NB4 (cell line): ENCODE data around the gene SEC23B.

Experiments used
- POLR2A ChIP-seq: IDR thresholded peaks from 2 replicates; pipeline ENCODE4 v1.6.1; 2011; ENCODE audit warnings: mild to moderate bottlenecking; ENCODE audit not compliant: insufficient read length; ENCODE audit errors: extremely low read depth
- TF ChIP-seq, protein P1 (sequence below): IDR thresholded peaks from one replicate; pipeline ENCODE4 v1.5.1; 2012; ENCODE audit warnings: low read depth, low read length
- TF ChIP-seq, protein P2 (sequence below): IDR thresholded peaks from 2 replicates; pipeline ENCODE4 v1.6.1; 2011; ENCODE audit warnings: low read depth, low read length

DNA sequence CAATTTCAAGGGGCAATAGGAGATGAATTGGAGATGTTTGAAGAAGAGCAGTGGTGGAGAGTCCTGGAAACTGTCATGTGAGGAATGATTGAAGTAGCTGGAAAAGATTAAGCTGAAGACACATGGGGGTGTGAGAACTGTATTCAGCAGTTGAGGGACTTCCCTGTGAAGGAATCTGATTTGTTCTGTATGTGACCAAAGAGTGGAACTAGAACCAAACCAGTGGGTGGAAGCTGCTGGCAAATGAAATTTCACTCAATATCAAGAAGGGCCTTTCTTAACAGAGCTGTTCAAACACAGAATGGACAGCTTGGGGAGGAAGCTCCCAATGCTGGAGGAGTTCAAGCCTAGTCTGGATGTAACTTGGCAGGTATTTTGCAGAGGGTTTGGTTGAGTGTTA is 21.3 kb downstream of the SEC23B start:
- no peak for TF ChIP-seq POLR2A
- TF ChIP-seq, protein P1, sequence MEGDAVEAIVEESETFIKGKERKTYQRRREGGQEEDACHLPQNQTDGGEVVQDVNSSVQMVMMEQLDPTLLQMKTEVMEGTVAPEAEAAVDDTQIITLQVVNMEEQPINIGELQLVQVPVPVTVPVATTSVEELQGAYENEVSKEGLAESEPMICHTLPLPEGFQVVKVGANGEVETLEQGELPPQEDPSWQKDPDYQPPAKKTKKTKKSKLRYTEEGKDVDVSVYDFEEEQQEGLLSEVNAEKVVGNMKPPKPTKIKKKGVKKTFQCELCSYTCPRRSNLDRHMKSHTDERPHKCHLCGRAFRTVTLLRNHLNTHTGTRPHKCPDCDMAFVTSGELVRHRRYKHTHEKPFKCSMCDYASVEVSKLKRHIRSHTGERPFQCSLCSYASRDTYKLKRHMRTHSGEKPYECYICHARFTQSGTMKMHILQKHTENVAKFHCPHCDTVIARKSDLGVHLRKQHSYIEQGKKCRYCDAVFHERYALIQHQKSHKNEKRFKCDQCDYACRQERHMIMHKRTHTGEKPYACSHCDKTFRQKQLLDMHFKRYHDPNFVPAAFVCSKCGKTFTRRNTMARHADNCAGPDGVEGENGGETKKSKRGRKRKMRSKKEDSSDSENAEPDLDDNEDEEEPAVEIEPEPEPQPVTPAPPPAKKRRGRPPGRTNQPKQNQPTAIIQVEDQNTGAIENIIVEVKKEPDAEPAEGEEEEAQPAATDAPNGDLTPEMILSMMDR, result no peak
- TF ChIP-seq, protein P2, sequence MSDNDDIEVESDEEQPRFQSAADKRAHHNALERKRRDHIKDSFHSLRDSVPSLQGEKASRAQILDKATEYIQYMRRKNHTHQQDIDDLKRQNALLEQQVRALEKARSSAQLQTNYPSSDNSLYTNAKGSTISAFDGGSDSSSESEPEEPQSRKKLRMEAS, result no peak
